Muscle of leg (tissue), 11 donors: ENCODE results near the gene DCAF10. TPM values are rescaled to one million over a fixed set of nuclear protein-coding genes. Genes with fewer than 3 reads are reported as not detected.

ENCODE experiments used
- DNase-seq: peaks from one replicate; pipeline ENCODE4 v3.0.0; 2013
- H3K27ac ChIP-seq: one replicate; pipeline ENCODE4 v1.5.1; 2013; ENCODE audit warnings: mild to moderate bottlenecking, low read length, control low read depth
- H3K27me3 ChIP-seq: one replicate; pipeline ENCODE4 v1.6.1; 2013; ENCODE audit warnings: low read length; ENCODE audit not compliant: control insufficient read depth, insufficient read depth
- H3K36me3 ChIP-seq: one replicate; pipeline ENCODE4 v1.6.1; 2013; ENCODE audit warnings: low read length; ENCODE audit not compliant: control insufficient read depth, insufficient read depth
- H3K4me1 ChIP-seq: one replicate; pipeline ENCODE4 v1.6.1; 2013; ENCODE audit warnings: low read length; ENCODE audit not compliant: control insufficient read depth, insufficient read depth
- H3K4me3 ChIP-seq: one replicate; pipeline ENCODE4 v1.5.1; 2013; ENCODE audit warnings: low read length, control low read depth
- H3K9me3 ChIP-seq: replicated peaks from 2 replicates; pipeline ENCODE4 v1.6.1; 2013; ENCODE audit warnings: low read depth, low read length; ENCODE audit not compliant: control insufficient read depth
- WGBS: methylation state at CpG from one replicate; pipeline ENCODE4 v1.1.5; 2013; ENCODE audit warnings: missing lambda C conversion rate; ENCODE audit not compliant: insufficient coverage; 5-methylcytosine and 5-hydroxymethylcytosine counted together
- polyA plus RNA-seq, 8 donors: library from polyadenylated mRNA; unstranded; fragments of 120-200 nt; gene quantifications; one replicate each; pipeline versions ENCODE4 v1.2.1 to v1.2.3, GENCODE V29; 2013; ENCODE audit warnings: inconsistent platforms in 1 of 8, low replicate concordance in 1 of 8; ENCODE audit not compliant: insufficient read length in 8 of 8, insufficient read depth in 1 of 8
- total RNA-seq: library from RNA; stranded (reverse); fragments of 120-200 nt; gene quantifications from one replicate; pipeline ENCODE4 v1.2.4, GENCODE V29; 2013

DCAF10 gene
- total and polyA plus RNA-seq, 9 donors: 13.3 to 25.1 (median 20.9) TPM

- 83% methylated on average over 14 of the region's 14 CpGs for WGBS
- peaks cover 18% of the 10 kb centered on the region for H3K4me1 ChIP-seq
These were observed 115.4 kb downstream of the DCAF10 start for GRCh38 chr9:37915911-37916470.

GRCh38 chr9:37916471-37917312 lies 116.1 kb downstream of the DCAF10 start:
- WGBS: 85% methylated on average over 11 of the region's 18 CpGs
- Histone ChIP-seq H3K4me1 (peaks cover 20% of the 10 kb centered on the region), H3K27me3 (no peaks in the 10 kb centered on the region), H3K9me3 (no peaks in the 10 kb centered on the region), H3K27ac (peak overlapping the region; percentile 67), H3K36me3 (peaks cover 19% of the 10 kb centered on the region), H3K4me3 (no peak overlapping the region)
- DNase-seq: no peak

More at GRCh38 chr9:37915911-37916470, 115.4 kb downstream of the DCAF10 start:
- Histone ChIP-seq H3K36me3 (peaks cover 19% of the 10 kb centered on the region), H3K27ac (no peak overlapping the region), H3K9me3 (no peaks in the 10 kb centered on the region), H3K4me3 (no peak overlapping the region), H3K27me3 (no peaks in the 10 kb centered on the region)
- DNase-seq: no peak

Other genes starting within 250 kb of the DCAF10 start
- gene FBXO10, start 224.4 kb upstream of the DCAF10 start, total RNA-seq: 24.5 TPM
- 10 to 100 TPM; 23.9 to 42.1 (median 33.2) TPM for gene FBXO10, start 224.4 kb upstream of the DCAF10 start, polyA plus RNA-seq
- gene TOMM5, start 208.2 kb upstream of the DCAF10 start, total RNA-seq: 114 TPM
- 10 to 100 TPM; 68.9 to 95.7 (median 84.4) TPM for gene TOMM5, start 208.2 kb upstream of the DCAF10 start, polyA plus RNA-seq
- gene FRMPD1, start 149.8 kb upstream of the DCAF10 start, total RNA-seq: 7.6 TPM
- gene FRMPD1, start 149.8 kb upstream of the DCAF10 start, polyA plus RNA-seq: 10 to 100 TPM in 5 of 8 donors, 1 to 10 TPM in 3; 6.7 to 12.5 (median 10.8) TPM
- gene TRMT10B, start 47.0 kb upstream of the DCAF10 start, total RNA-seq: 4.8 TPM
- gene TRMT10B, start 47.0 kb upstream of the DCAF10 start, polyA plus RNA-seq: 10 to 100 TPM in 4 of 8 donors, 1 to 10 TPM in 4; 6.9 to 13.8 (median 10.1) TPM
- gene EXOSC3, start 15.7 kb upstream of the DCAF10 start, total RNA-seq: 28.1 TPM
- gene EXOSC3, start 15.7 kb upstream of the DCAF10 start, polyA plus RNA-seq: 10 to 100 TPM; 20.2 to 28.3 (median 23.6) TPM
- gene SLC25A51, start 103.3 kb downstream of the DCAF10 start, total RNA-seq: 19.7 TPM
- 10 to 100 TPM in 6 of 8 donors, 1 to 10 TPM in 2; 9.6 to 14.4 (median 13.0) TPM for gene SLC25A51, start 103.3 kb downstream of the DCAF10 start, polyA plus RNA-seq